Central memory CD8-positive, alpha-beta T cell (primary cell): ENCODE data around the gene RAB24.

Experiments used
- ATAC-seq: fragments of 150-1000 bp; cut with Tn5 transposase; replicated peaks from 2 replicates; pipeline ENCODE4 v1.10.0; 2022; ENCODE audit warnings: mild to moderate bottlenecking, moderate FRiP score, moderate number of reproducible peaks; ENCODE audit not compliant: poor library complexity, severe bottlenecking; ENCODE audit errors: extremely low read depth
- DNase-seq, 2 donors: peaks; one replicate each; pipeline ENCODE4 v3.0.0; 2021; ENCODE audit warnings: low spot score in 2 of 2
- H3K27ac Mint-ChIP-seq: one replicate; pipeline ENCODE4 v1.8.0; 2022; ENCODE audit warnings: low read depth, mild to moderate bottlenecking, moderate library complexity, mixed read lengths
- H3K27me3 Mint-ChIP-seq: one replicate; pipeline ENCODE4 v1.8.0; 2022; ENCODE audit warnings: mixed read lengths
- H3K36me3 Mint-ChIP-seq: one replicate; pipeline ENCODE4 v1.8.0; 2022; ENCODE audit warnings: mild to moderate bottlenecking, moderate library complexity, mixed read lengths; ENCODE audit not compliant: insufficient read depth
- H3K4me1 Mint-ChIP-seq: one replicate; pipeline ENCODE4 v1.8.0; 2022; ENCODE audit warnings: mixed read lengths
- H3K4me3 Mint-ChIP-seq: one replicate; pipeline ENCODE4 v1.8.0; 2022; ENCODE audit warnings: mild to moderate bottlenecking, moderate library complexity, mixed read lengths
- H3K9me3 Mint-ChIP-seq: one replicate; pipeline ENCODE4 v1.8.0; 2022; ENCODE audit warnings: mixed read lengths

Gene RAB24

GRCh38 chr5:177293819-177294581, 9.5 kb downstream of the RAB24 start:
- no peaks in the 10 kb centered on the region for H3K27me3 Mint-ChIP-seq
- peaks cover 44% of the 10 kb centered on the region for H3K36me3 Mint-ChIP-seq
- H3K4me3 Mint-ChIP-seq, result no peak overlapping the region
- H3K9me3 Mint-ChIP-seq, result no peaks in the 10 kb centered on the region
- ATAC-seq (no peak), DNase-seq (no peak)
- H3K4me1 Mint-ChIP-seq, result peaks cover 26% of the 10 kb centered on the region
- no peak overlapping the region for H3K27ac Mint-ChIP-seq

GRCh38 chr5:177291735-177292134, 11.8 kb downstream of the RAB24 start:
- no peak for DNase-seq
- Mint-ChIP-seq H3K4me3 (no peak overlapping the region), H3K9me3 (no peaks in the 10 kb centered on the region), H3K27me3 (no peaks in the 10 kb centered on the region), H3K27ac (no peak overlapping the region), H3K4me1 (peaks cover 16% of the 10 kb centered on the region), H3K36me3 (peaks cover 53% of the 10 kb centered on the region)
- no peak for ATAC-seq

- H3K4me3 Mint-ChIP-seq, result no peak overlapping the region
- ATAC-seq (no peak), DNase-seq (no peak)
- peaks cover 9% of the 10 kb centered on the region for H3K4me1 Mint-ChIP-seq
- no peak overlapping the region for H3K27ac Mint-ChIP-seq
- H3K36me3 Mint-ChIP-seq, result peaks cover 58% of the 10 kb centered on the region
- no peaks in the 10 kb centered on the region for H3K27me3 Mint-ChIP-seq
- no peaks in the 10 kb centered on the region for H3K9me3 Mint-ChIP-seq
These were observed 12.5 kb downstream of the RAB24 start for GRCh38 chr5:177290816-177291596.

- no peaks in the 10 kb centered on the region for H3K4me1 Mint-ChIP-seq
- no peak overlapping the region for H3K27ac Mint-ChIP-seq
- H3K4me3 Mint-ChIP-seq, result no peak overlapping the region
- peaks cover 65% of the 10 kb centered on the region for H3K36me3 Mint-ChIP-seq
- ATAC-seq (no peak), DNase-seq (no peak)
- no peaks in the 10 kb centered on the region for H3K27me3 Mint-ChIP-seq
- H3K9me3 Mint-ChIP-seq, result no peaks in the 10 kb centered on the region
These were observed 15.3 kb downstream of the RAB24 start for GRCh38 chr5:177288191-177288590.

GRCh38 chr5:177276886-177277285, 26.6 kb downstream of the RAB24 start:
- H3K4me1 Mint-ChIP-seq, result peaks cover 5% of the 10 kb centered on the region
- H3K4me3 Mint-ChIP-seq, result no peak overlapping the region
- H3K27me3 Mint-ChIP-seq, result no peaks in the 10 kb centered on the region
- ATAC-seq (no peak), DNase-seq (no peak)
- H3K36me3 Mint-ChIP-seq, result peaks cover 68% of the 10 kb centered on the region
- H3K27ac Mint-ChIP-seq, result no peak overlapping the region
- H3K9me3 Mint-ChIP-seq, result no peaks in the 10 kb centered on the region

- no peaks in the 10 kb centered on the region for H3K9me3 Mint-ChIP-seq
- DNase-seq (no peak), ATAC-seq (no peak)
- peaks cover 5% of the 10 kb centered on the region for H3K4me1 Mint-ChIP-seq
- H3K36me3 Mint-ChIP-seq, result peaks cover 65% of the 10 kb centered on the region
- no peak overlapping the region for H3K4me3 Mint-ChIP-seq
- no peaks in the 10 kb centered on the region for H3K27me3 Mint-ChIP-seq
- no peak overlapping the region for H3K27ac Mint-ChIP-seq
These were observed 27.6 kb downstream of the RAB24 start for GRCh38 chr5:177275883-177276282.

GRCh38 chr5:177271113-177271512, 32.4 kb downstream of the RAB24 start:
- Mint-ChIP-seq H3K36me3 (peaks cover 61% of the 10 kb centered on the region), H3K27ac (no peak overlapping the region), H3K4me1 (peaks cover 11% of the 10 kb centered on the region)

GRCh38 chr5:177270653-177271052, 32.9 kb downstream of the RAB24 start:
- Mint-ChIP-seq H3K27ac (no peak overlapping the region), H3K9me3 (no peaks in the 10 kb centered on the region), H3K4me3 (no peak overlapping the region), H3K4me1 (peaks cover 11% of the 10 kb centered on the region), H3K27me3 (no peaks in the 10 kb centered on the region), H3K36me3 (peaks cover 60% of the 10 kb centered on the region)
- ATAC-seq (no peak), DNase-seq (no peak)

More at GRCh38 chr5:177271113-177271512, 32.4 kb downstream of the RAB24 start:
- Mint-ChIP-seq H3K27me3 (no peaks in the 10 kb centered on the region), H3K9me3 (no peaks in the 10 kb centered on the region), H3K4me3 (no peak overlapping the region)
- ATAC-seq, result no peak
- DNase-seq, result no peak

GRCh38 chr5:177269976-177270375, 33.5 kb downstream of the RAB24 start:
- ATAC-seq (no peak), DNase-seq (no peak)
- Mint-ChIP-seq H3K9me3 (no peaks in the 10 kb centered on the region), H3K27ac (no peak overlapping the region), H3K27me3 (no peaks in the 10 kb centered on the region), H3K36me3 (peaks cover 57% of the 10 kb centered on the region), H3K4me3 (no peak overlapping the region), H3K4me1 (peaks cover 11% of the 10 kb centered on the region)

GRCh38 chr5:177269232-177269895, 34.2 kb downstream of the RAB24 start:
- DNase-seq (no peak), ATAC-seq (no peak)
- H3K36me3 Mint-ChIP-seq, result peaks cover 52% of the 10 kb centered on the region
- H3K27me3 Mint-ChIP-seq, result no peaks in the 10 kb centered on the region
- H3K4me1 Mint-ChIP-seq, result peaks cover 11% of the 10 kb centered on the region
- no peak overlapping the region for H3K4me3 Mint-ChIP-seq
- no peak overlapping the region for H3K27ac Mint-ChIP-seq
- H3K9me3 Mint-ChIP-seq, result no peaks in the 10 kb centered on the region

- Mint-ChIP-seq H3K4me3 (no peak overlapping the region), H3K4me1 (peaks cover 7% of the 10 kb centered on the region), H3K36me3 (peaks cover 54% of the 10 kb centered on the region), H3K27me3 (no peaks in the 10 kb centered on the region), H3K9me3 (no peaks in the 10 kb centered on the region), H3K27ac (no peak overlapping the region)
- DNase-seq (no peak), ATAC-seq (no peak)
These were observed 38.1 kb downstream of the RAB24 start for GRCh38 chr5:177265395-177265794.

- no peaks in the 10 kb centered on the region for H3K9me3 Mint-ChIP-seq
- no peak for ATAC-seq
- no peak overlapping the region for H3K4me3 Mint-ChIP-seq
- H3K4me1 Mint-ChIP-seq, result peaks cover 8% of the 10 kb centered on the region
- no peak for DNase-seq
- no peak overlapping the region for H3K27ac Mint-ChIP-seq
- no peaks in the 10 kb centered on the region for H3K27me3 Mint-ChIP-seq
- peaks cover 54% of the 10 kb centered on the region for H3K36me3 Mint-ChIP-seq
These were observed 39.3 kb downstream of the RAB24 start for GRCh38 chr5:177264178-177264577.
